Activated CD8-positive, alpha-beta T cell treated with anti-CD3 and anti-CD28 coated beads for 36 hours (primary cell): Measurements from ENCODE around the gene KIAA1755. TPM values are rescaled to one million over a fixed set of nuclear protein-coding genes. Genes with fewer than 3 reads are reported as not detected.

Source experiments
- ATAC-seq: fragments of 200-7000 bp; cut with Tn5 transposase; one replicate; pipeline ENCODE4 v1.10.0; 2021; ENCODE audit warnings: mild to moderate bottlenecking, moderate library complexity
- CTCF ChIA-PET: fragments of 350-600 bp; sonication (Branson Sonifier 250); formaldehyde crosslinking; loops from one replicate; lab custom pipeline; 2021; ENCODE audit warnings: antibody characterized with exemption; lab: Charles Lee
- POLR2A ChIA-PET: fragments of 350-600 bp; sonication (Branson Sonifier 250); formaldehyde crosslinking; loops from one replicate; lab custom pipeline; 2021; ENCODE audit warnings: antibody characterized with exemption; lab: Charles Lee
- DNase-seq: peaks from one replicate; pipeline ENCODE4 v3.0.0-alpha.2; 2020
- H3K27ac Mint-ChIP-seq: one replicate; pipeline ENCODE4 v1.8.0; 2021; ENCODE audit warnings: mild to moderate bottlenecking, mixed read lengths
- H3K27me3 Mint-ChIP-seq: one replicate; pipeline ENCODE4 v1.8.0; 2021; ENCODE audit warnings: mixed read lengths
- H3K36me3 Mint-ChIP-seq: one replicate; pipeline ENCODE4 v1.8.0; 2021; ENCODE audit warnings: low read depth, mixed read lengths
- H3K4me1 Mint-ChIP-seq: one replicate; pipeline ENCODE4 v1.8.0; 2021; ENCODE audit warnings: low read depth, mixed read lengths
- H3K4me3 Mint-ChIP-seq: one replicate; pipeline ENCODE4 v1.8.0; 2021; ENCODE audit warnings: mild to moderate bottlenecking, moderate library complexity, mixed read lengths
- H3K9me3 Mint-ChIP-seq: one replicate; pipeline ENCODE4 v1.8.0; 2021; ENCODE audit warnings: mixed read lengths
- CTCF ChIP-seq: fragments of 200-600 bp; IDR thresholded peaks from one replicate; pipeline ENCODE4 v1.8.0; 2022; ENCODE audit warnings: antibody characterized with exemption, mild to moderate bottlenecking
- intact Hi-C: fragments of 100-400 bp; cut with micrococcal nuclease; formaldehyde crosslinking; loops from one replicate; pipeline ENCODE4 v1.10.0; 2022
- total RNA-seq, 2 experiments: library from RNA; stranded (reverse); gene quantifications; one replicate each; pipeline ENCODE4 v1.2.3, GENCODE V29; 2021

Gene KIAA1755
- total RNA-seq, 2 experiments from 2014 or later = not detected

DNA sequence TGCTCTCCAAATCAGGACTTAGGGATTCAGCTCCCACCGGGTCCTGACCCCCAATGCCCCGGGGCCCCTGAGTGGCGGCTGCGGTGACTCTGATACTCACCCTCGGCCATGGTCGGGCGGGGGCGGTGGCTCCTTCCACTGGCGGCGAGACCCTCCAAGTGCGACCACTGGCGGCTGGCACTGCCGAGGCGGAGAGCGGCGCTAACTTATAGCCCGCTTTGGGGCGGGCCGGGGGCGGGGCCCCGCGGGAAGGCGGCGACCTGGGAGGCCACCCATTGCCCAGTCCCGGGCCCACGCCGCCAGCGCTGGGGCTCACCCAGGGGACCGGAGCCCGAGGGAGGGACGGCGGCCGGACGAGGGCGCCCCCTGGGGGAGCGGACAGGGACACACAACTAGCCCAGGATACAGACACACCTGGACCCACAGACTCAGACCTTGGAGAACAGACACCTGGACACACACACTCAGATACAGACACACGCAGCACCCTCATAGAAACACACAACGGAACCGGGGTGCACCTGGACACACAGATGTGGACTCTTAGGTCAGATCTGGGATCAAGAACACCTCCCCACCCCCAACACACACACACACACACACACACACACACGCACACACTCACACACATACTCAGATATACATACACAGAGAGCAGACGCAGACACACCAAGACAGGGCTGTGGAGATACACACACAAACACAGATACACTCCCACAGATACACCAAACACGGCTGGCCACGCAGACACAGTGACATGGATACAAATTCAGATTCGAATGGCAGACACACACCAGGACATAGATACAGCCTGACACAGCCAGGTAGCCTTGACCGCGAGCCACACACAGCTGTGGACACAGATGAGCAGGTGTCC, 95.2 kb downstream of the KIAA1755 start, which contains the start of gene TGM2:
Gene TGM2 (minus strand): TSS at position 182 of the 877 bp plus-strand sequence. CDS start 72 bp downstream, at position 110.
- intact Hi-C loops = loop anchor here (5.0 kb wide), 1 partner anchor 108 kb away; no protein-coding TSS in a partner anchor
- Mint-ChIP-seq H3K36me3 (no peaks in the 10 kb centered on the region), H3K27me3 (peaks cover 20% of the 10 kb centered on the region), H3K4me1 (peaks cover 7% of the 10 kb centered on the region), H3K27ac (no peak within 1 kb of the TSS), H3K4me3 (no peak within 1 kb of the TSS), H3K9me3 (no peaks in the 10 kb centered on the region)
- peak; percentile 81 for ATAC-seq
- peak; percentile 58 for DNase-seq
- peak; percentile 75 for TF ChIP-seq CTCF
- ChIA-PET CTCF (interaction anchor here (0.9 to 2.2 kb wide), 4 partner anchors 8 to 107 kb away, joined by 3 to 9 read pairs (median 6); no protein-coding TSS in a partner anchor), POLR2A (no interaction called here)

GRCh38 chr20:38164624-38165088, 95.9 kb downstream of the KIAA1755 start:
- no peak overlapping the region for H3K4me3 Mint-ChIP-seq
- no peak for TF ChIP-seq CTCF
- ATAC-seq (no peak), DNase-seq (no peak)
- no peak overlapping the region for H3K27ac Mint-ChIP-seq
- ChIA-PET CTCF (interaction anchor here (0.9 to 2.7 kb wide), 4 partner anchors 8 to 107 kb away, joined by 3 to 9 read pairs (median 8); no protein-coding TSS in a partner anchor), POLR2A (no interaction called here)
- intact Hi-C loops = loop anchor here (5.0 kb wide), 1 partner anchor 107 kb away; no protein-coding TSS in a partner anchor
- peaks cover 20% of the 10 kb centered on the region for H3K27me3 Mint-ChIP-seq
- no peaks in the 10 kb centered on the region for H3K36me3 Mint-ChIP-seq
- no peaks in the 10 kb centered on the region for H3K9me3 Mint-ChIP-seq
- H3K4me1 Mint-ChIP-seq = peaks cover 7% of the 10 kb centered on the region

- no peak overlapping the region for H3K4me3 Mint-ChIP-seq
Observed at GRCh38 chr20:38164069-38164468, 96.5 kb downstream of the KIAA1755 start.

GRCh38 chr20:38162878-38163875, 97.4 kb downstream of the KIAA1755 start:
- ChIA-PET POLR2A (no interaction called here), CTCF (interaction anchor here (0.7 to 2.7 kb wide), 4 partner anchors 58 to 105 kb away, joined by 3 to 9 read pairs (median 8); no protein-coding TSS in a partner anchor)
- H3K27me3 Mint-ChIP-seq = peaks cover 20% of the 10 kb centered on the region
- H3K36me3 Mint-ChIP-seq = no peaks in the 10 kb centered on the region
- no peak overlapping the region for H3K27ac Mint-ChIP-seq
- no peaks in the 10 kb centered on the region for H3K9me3 Mint-ChIP-seq
- no peak for TF ChIP-seq CTCF
- H3K4me1 Mint-ChIP-seq = peaks cover 3% of the 10 kb centered on the region
- no peak overlapping the region for H3K4me3 Mint-ChIP-seq
- DNase-seq (no peak), ATAC-seq (no peak)
- intact Hi-C loops = no loop called here

More at GRCh38 chr20:38164069-38164468, 96.5 kb downstream of the KIAA1755 start:
- ATAC-seq = no peak
- H3K36me3 Mint-ChIP-seq = no peaks in the 10 kb centered on the region
- intact Hi-C loops = no loop called here
- DNase-seq = no peak
- ChIA-PET CTCF (interaction anchor here (0.9 to 2.7 kb wide), 4 partner anchors 9 to 106 kb away, joined by 3 to 9 read pairs (median 8); no protein-coding TSS in a partner anchor), POLR2A (no interaction called here)
- peaks cover 20% of the 10 kb centered on the region for H3K27me3 Mint-ChIP-seq
- TF ChIP-seq CTCF = no peak
- H3K4me1 Mint-ChIP-seq = peaks cover 7% of the 10 kb centered on the region
- H3K27ac Mint-ChIP-seq = no peak overlapping the region
- no peaks in the 10 kb centered on the region for H3K9me3 Mint-ChIP-seq
